ENCODE data around the gene SYT5. TPM values are rescaled to one million over a fixed set of nuclear protein-coding genes. Genes with fewer than 3 reads are reported as not detected.

SYT5 gene
- total and polyA plus RNA-seq, 9 of the 15 experiments (the other 6 are each of a cell fraction or from before 2014, with no cell fraction given) = 1.3 to 20.9 (median 8.8) TPM

GRCh38 chr19:55160128-55160985, 19.7 kb downstream of the SYT5 start (continued):
- TF ChIP-seq SFPQ (IDR thresholded peaks at IDR 0.05; ENCODE audit: low read depth, low read length) = no peak
- TF ChIP-seq USF2 (CRISPR knock-in tag; IDR thresholded peaks at IDR 0.05) = 0 out of 2 replicates have a peak, but pooled peaks have one; percentile 31
- no peak for TF ChIP-seq PHB2 (IDR thresholded peaks at IDR 0.05; ENCODE audit: low read depth)
- TF ChIP-seq FOXK2 (conservative IDR thresholded peaks at IDR 0.05 in 1 of 2, IDR thresholded peaks at IDR 0.05 in 1 of 2; ENCODE audit: low read depth in 2 of 2) = peak; percentile 19 to 69; a peak in 1 of 4 replicates
- peak; percentile 71; the same call in 1 of the 2 replicates for TF ChIP-seq HMGXB4 (CRISPR knock-in tag; IDR thresholded peaks at IDR 0.05)
- TF ChIP-seq ESRRA (IDR thresholded peaks at IDR 0.05; ENCODE audit: borderline replicate concordance, low read depth) = 0 out of 2 replicates have a peak, but pooled peaks have one; percentile 37
- TF ChIP-seq SP1 (CRISPR knock-in tag; IDR thresholded peaks at IDR 0.05) = peak; percentile 98
- no peak for TF ChIP-seq ZNF224 (CRISPR knock-in tag; IDR thresholded peaks at IDR 0.05)
- TF ChIP-seq RUNX1 (IDR thresholded peaks at IDR 0.05; ENCODE audit: low read depth) = no peak
- TF ChIP-seq ZNF121 (CRISPR knock-in tag; conservative IDR thresholded peaks at IDR 0.05) = no peak
- no peak for TF ChIP-seq ZNF280A (IDR thresholded peaks at IDR 0.05; ENCODE audit: low read depth, partially characterized antibody)
- TF ChIP-seq SNRNP70 (optimal IDR thresholded peaks at IDR 0.05; ENCODE audit: low read depth, low read length) = no peak
- TF ChIP-seq DPF2 (IDR thresholded peaks at IDR 0.05) = no peak
- TF ChIP-seq ILK (tag; IDR thresholded peaks at IDR 0.05; ENCODE audit: borderline replicate concordance, low read depth) = no peak
- 0 out of 2 replicates have a peak, but pooled peaks have one; percentile 43 for TF ChIP-seq MXI1 (IDR thresholded peaks at IDR 0.05; ENCODE audit: low read depth, low read length)
- TF ChIP-seq NR3C1 (CRISPR knock-in tag; IDR thresholded peaks at IDR 0.05) = no peak
- TF ChIP-seq ZFP30 (CRISPR knock-in tag; IDR thresholded peaks at IDR 0.05; ENCODE audit: borderline replicate concordance) = no peak
- TF ChIP-seq ETV1 (tag; conservative IDR thresholded peaks at IDR 0.05; ENCODE audit: low read depth) = no peak
- TF ChIP-seq ZNF512 (tag; IDR thresholded peaks at IDR 0.05) = no peak
- no peak for TF ChIP-seq MAFF (IDR thresholded peaks at IDR 0.05; ENCODE audit: low read length)
